Heart left ventricle (tissue), 16 donors: ENCODE data around the gene KIF4B. TPM values are rescaled to one million over a fixed set of nuclear protein-coding genes. Genes with fewer than 3 reads are reported as not detected.

Source experiments
- ATAC-seq, 4 donors: fragments of 200-7000 bp; cut with Tn5 transposase; one replicate each; pipeline ENCODE4 v1.9.1; 2020 to 2022; ENCODE audit warnings: moderate library complexity in 4 of 4, mild to moderate bottlenecking in 3 of 4, moderate number of reproducible peaks in 1 of 4
- DNase-seq, 5 donors: peaks; one replicate each; pipeline ENCODE4 v3.0.0-alpha.2; 2020
- H3K27ac ChIP-seq, 12 donors: fragments of 200-600 bp; sonication (generic) in 4 of 12; one replicate each; pipeline versions ENCODE4 v1.5.0 to v1.8.0; 2016 to 2022; ENCODE audit warnings: mild to moderate bottlenecking in 2 of 12
- H3K27me3 ChIP-seq, 9 donors: fragments of 200-600 bp; sonication (generic) in 2 of 9; one replicate each; pipeline versions ENCODE4 v1.5.1 to v1.8.0; 2016 to 2022; ENCODE audit warnings: mild to moderate bottlenecking in 3 of 9
- H3K36me3 ChIP-seq, 9 donors: fragments of 200-600 bp; sonication (generic) in 2 of 9; one replicate each; pipeline versions ENCODE4 v1.5.0 to v1.8.0; 2018 to 2022; ENCODE audit warnings: mild to moderate bottlenecking in 2 of 9
- H3K4me1 ChIP-seq, 12 donors: fragments of 200-600 bp; sonication (generic) in 4 of 12; one replicate each; pipeline versions ENCODE4 v1.5.0 to v1.8.0; 2016 to 2022; ENCODE audit warnings: mild to moderate bottlenecking in 3 of 12
- H3K4me3 ChIP-seq, 12 donors: fragments of 200-600 bp; sonication (generic) in 4 of 12; one replicate each; pipeline versions ENCODE4 v1.5.0 to v1.8.0; 2017 to 2022; ENCODE audit warnings: mild to moderate bottlenecking in 9 of 12, moderate library complexity in 4 of 12
- H3K9me3 ChIP-seq, 12 donors: fragments of 200-600 bp; sonication (generic) in 4 of 12; one replicate each; pipeline versions ENCODE4 v1.5.0 to v1.8.0; 2016 to 2022; ENCODE audit warnings: mild to moderate bottlenecking in 1 of 12
- POLR2A ChIP-seq, 2 donors: fragments of 450-650 bp; IDR thresholded peaks; one replicate each; pipeline ENCODE4 v1.6.1; 2017; ENCODE audit warnings: antibody characterized with exemption in 2 of 2, mild to moderate bottlenecking in 2 of 2, moderate library complexity in 2 of 2
- WGBS, 4 donors: extraction: QIAGEN DNeasy Blood & Tissue Kit in 2 of 4; methylation state at CpG; one replicate each; pipeline versions ENCODE4 v1.1.5 to v1.1.7; 2013 to 2018; 5-methylcytosine and 5-hydroxymethylcytosine counted together
- intact Hi-C, 10 donors: fragments of 100-400 bp; cut with DNase I; formaldehyde crosslinking; loops; one replicate each; pipeline versions ENCODE4 v1.11.1 to v1.14.2; 2022
- polyA plus RNA-seq, 2 donors: library from polyadenylated mRNA; stranded (reverse); fragments of 200-250 nt; gene quantifications; one replicate each; pipeline ENCODE4 v1.2.3, GENCODE V29; 2013
- total RNA-seq, 9 donors: library from RNA; depleted of rRNA in 2 of 9; stranded (reverse); fragments of >200 nt in 2 of 9; fragmentation: NEBNext Ultra II Directional in 3 of 9; extraction: Animal tissue kit (Norgen Biotek cat#: 25700) in 3 of 9; gene quantifications; one replicate each; pipeline versions ENCODE4 v1.1.0 to v1.2.4, GENCODE V29; 2016 to 2023
- TF ChIP-seq, protein P1 (sequence below), 12 donors: fragments of 200-600 bp; sonication (generic) in 4 of 12; IDR thresholded peaks; one replicate each; pipeline versions ENCODE4 v1.5.0 to v1.8.0; 2018 to 2022; ENCODE audit warnings: antibody characterized with exemption in 12 of 12, mild to moderate bottlenecking in 5 of 12
- donor health status: ischemic (EF 13 %, LVEDD 7.1; RV severe dilation, severe dysfunction).
- donor health status: healthy with polysubstance abuse.
- donor health status: DM: no; HTN: yes; CAD: no.
- donor health status: DM: no; HTN: no; CAD: no.
- donor health status: ischemic (EF 25% LVEDD 6.9; RV normal size, moderate dysfunction).
- donor health status: ischemic (EF 25% LVEDD 5.7; RV mildly dilated, moderate dysfunction).
- donor health status: healthy.
- donor health status: DM: yes; HTN: yes; CAD: no.
- donor health status: ischemic (EF 35%, LVEDD 5.7; RV mildly dilated, moderate dysfunction).
- donor health status: nonischemic (EF 11% LVEDD 7.7; RV severe dilation, severe dysfunction).
- donor health status: DM: yes; HTN: yes; CAD: no.
- donor health status: PGD.
- donor health status: ischemic (EF 29% LVEDD 5.4; RV normal size, mild dysfunction).
- donor health status: nonischemic (EF 23%, LVEDD 6.1; RV moderate dilation, normal function).

KIF4B gene
- total and polyA plus RNA-seq, 11 donors, result 0.07 to 0.21 TPM; not detected in 9

DNA sequence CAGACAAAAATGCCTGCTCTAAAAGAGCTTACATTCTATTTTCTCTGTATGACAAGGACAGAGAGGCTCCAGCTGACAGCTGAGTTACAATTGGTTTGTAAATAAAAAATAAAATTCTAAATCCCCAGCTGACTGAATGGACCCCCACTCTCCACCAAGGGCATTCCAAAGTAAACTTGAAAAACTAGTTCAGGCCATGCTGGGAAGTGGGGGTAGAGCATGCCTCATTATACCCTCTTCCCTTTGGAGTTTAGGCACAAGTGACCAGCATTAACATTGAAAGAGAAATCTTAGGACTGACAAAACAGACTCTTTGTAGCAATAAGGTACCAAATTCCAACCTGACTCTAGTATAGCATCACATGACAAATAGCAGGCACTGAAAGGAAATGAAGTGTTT lies 31.0 kb downstream of the KIF4B start:
- Histone ChIP-seq H3K9me3 (no peaks in the 10 kb centered on the region), H3K4me3 (no peak overlapping the region), H3K36me3 (no peaks in the 10 kb centered on the region), H3K27ac (no peak overlapping the region), H3K27me3 (no peaks in the 10 kb centered on the region), H3K4me1 (no peaks in the 10 kb centered on the region)
- DNase-seq, result no peak
- TF ChIP-seq, protein P1, sequence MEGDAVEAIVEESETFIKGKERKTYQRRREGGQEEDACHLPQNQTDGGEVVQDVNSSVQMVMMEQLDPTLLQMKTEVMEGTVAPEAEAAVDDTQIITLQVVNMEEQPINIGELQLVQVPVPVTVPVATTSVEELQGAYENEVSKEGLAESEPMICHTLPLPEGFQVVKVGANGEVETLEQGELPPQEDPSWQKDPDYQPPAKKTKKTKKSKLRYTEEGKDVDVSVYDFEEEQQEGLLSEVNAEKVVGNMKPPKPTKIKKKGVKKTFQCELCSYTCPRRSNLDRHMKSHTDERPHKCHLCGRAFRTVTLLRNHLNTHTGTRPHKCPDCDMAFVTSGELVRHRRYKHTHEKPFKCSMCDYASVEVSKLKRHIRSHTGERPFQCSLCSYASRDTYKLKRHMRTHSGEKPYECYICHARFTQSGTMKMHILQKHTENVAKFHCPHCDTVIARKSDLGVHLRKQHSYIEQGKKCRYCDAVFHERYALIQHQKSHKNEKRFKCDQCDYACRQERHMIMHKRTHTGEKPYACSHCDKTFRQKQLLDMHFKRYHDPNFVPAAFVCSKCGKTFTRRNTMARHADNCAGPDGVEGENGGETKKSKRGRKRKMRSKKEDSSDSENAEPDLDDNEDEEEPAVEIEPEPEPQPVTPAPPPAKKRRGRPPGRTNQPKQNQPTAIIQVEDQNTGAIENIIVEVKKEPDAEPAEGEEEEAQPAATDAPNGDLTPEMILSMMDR (IDR thresholded peaks at IDR 0.05), result no peak
- TF ChIP-seq POLR2A (IDR thresholded peaks at IDR 0.05), result no peak
- intact Hi-C loops, result no loop called here
- ATAC-seq, result no peak

DNA sequence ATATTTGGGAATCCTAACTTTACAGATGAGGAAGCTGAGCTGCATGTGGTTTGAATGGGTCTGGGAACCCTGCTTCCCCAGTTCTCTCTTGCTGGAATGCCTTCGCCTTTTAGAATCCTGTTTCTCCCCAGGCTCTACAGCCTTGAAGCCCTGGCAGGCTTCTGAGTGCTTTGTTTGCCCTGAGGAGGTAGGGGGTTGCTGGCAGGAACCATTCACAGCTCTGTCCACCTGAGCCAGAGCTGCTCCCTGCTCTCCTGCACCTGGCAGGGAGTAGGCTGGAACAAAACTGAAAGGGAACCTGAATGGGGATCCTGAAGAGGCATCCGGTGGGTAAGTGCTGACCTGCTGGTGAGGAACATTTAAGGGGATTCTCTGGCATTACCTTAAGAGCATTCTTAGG lies 33.0 kb downstream of the KIF4B start:
- intact Hi-C loops, result no loop called here
- DNase-seq (no peak), ATAC-seq (no peak)
- H3K4me3 ChIP-seq, result no peak overlapping the region
- H3K4me1 ChIP-seq, result no peaks in the 10 kb centered on the region
- no peaks in the 10 kb centered on the region for H3K36me3 ChIP-seq
- H3K27me3 ChIP-seq, result no peaks in the 10 kb centered on the region
- TF ChIP-seq, protein P1 (IDR thresholded peaks at IDR 0.05), result no peak
- no peak for TF ChIP-seq POLR2A (IDR thresholded peaks at IDR 0.05)
- H3K27ac ChIP-seq, result no peak overlapping the region
- no peaks in the 10 kb centered on the region for H3K9me3 ChIP-seq
- 81 to 92% (median 84%) methylated on average over 2 of the region's 2 CpGs for WGBS, 4 donors

DNA sequence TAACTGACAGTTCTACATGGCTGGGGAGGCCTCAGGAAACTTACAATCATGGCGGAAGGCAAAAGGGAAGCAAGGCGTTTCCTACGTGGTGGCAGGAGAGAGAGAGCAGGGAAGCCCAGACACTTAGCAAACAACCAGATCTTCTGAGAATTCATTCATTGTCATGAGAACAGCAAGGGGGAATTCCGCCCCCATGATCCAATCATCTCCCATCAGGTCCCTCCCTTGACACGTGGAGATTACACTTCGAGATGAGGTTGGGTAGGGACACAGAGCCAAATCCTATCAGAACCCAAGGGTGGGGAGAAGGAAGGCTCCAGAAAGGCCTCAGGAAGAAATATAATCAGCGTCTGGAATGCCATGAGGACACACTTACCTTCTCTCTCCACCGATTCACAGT lies 34.3 kb downstream of the KIF4B start:
- DNase-seq, result no peak
- 65 to 76% (median 69%) methylated on average over 8 of the region's 8 CpGs for WGBS, 4 donors
- Histone ChIP-seq H3K4me1 (peaks cover 0 to under 1% (median 0%) of the 10 kb centered on the region in 12 donors), H3K36me3 (no peaks in the 10 kb centered on the region), H3K9me3 (no peaks in the 10 kb centered on the region), H3K4me3 (no peak overlapping the region), H3K27ac (no peak overlapping the region), H3K27me3 (no peaks in the 10 kb centered on the region)
- TF ChIP-seq, protein P1 (IDR thresholded peaks at IDR 0.05), result no peak
- TF ChIP-seq POLR2A (IDR thresholded peaks at IDR 0.05), result no peak
- no peak for ATAC-seq
- intact Hi-C loops, result no loop called here

DNA sequence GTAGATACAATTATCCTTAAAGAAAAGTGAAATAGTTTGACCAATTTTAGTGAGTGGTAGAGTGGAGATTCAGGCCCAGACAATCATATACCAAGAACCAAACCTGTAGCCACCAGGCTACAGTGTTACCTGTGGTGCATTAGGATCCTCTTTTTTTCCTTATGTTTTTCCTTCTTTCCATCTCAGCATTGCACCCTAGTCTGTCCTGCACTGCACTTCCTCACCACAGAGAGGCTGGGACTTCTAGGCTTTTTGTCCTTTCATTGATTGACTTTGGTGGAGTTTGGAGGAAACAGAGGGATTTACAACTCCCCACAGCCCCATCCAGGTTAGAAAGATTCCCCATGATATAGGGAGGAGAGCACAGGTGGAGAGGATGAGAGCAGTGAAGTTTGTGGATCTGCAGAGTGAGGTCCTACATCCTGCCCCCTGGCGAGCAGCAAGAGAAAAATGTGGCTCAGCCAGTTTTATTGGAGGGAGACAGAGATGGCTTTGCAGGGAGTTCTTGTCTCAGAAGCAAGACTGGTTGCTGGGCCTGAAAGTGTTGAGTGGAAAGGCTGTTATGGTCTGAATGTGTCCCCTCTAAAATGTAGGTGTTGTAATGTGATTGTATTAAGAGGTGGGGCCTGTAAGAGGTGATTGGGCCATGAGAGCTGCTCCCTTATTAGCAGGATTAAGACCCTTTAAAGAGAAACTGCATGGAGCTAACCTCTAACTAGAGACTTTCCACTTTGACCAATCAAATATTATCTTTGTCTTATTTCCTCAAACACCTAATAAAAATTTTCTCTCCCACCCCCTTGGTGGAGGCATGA lies 36.2 kb downstream of the KIF4B start:
- intact Hi-C loops, result no loop called here
- WGBS, 4 donors, result 34 to 55% (median 44%) methylated on average over 1 of the region's 1 CpG

More for the DNA sequence above, 36.2 kb downstream of the KIF4B start:
- no peak overlapping the region for H3K4me3 ChIP-seq
- DNase-seq (no peak), ATAC-seq (no peak)
- no peaks in the 10 kb centered on the region for H3K27me3 ChIP-seq
- H3K27ac ChIP-seq, result no peak overlapping the region
- H3K9me3 ChIP-seq, result no peaks in the 10 kb centered on the region
- H3K4me1 ChIP-seq, result peaks cover 0 to 18% (median 0%) of the 10 kb centered on the region in 12 donors
- TF ChIP-seq, protein P1 (IDR thresholded peaks at IDR 0.05), result no peak
- TF ChIP-seq POLR2A (IDR thresholded peaks at IDR 0.05), result no peak
- no peaks in the 10 kb centered on the region for H3K36me3 ChIP-seq
